ENCODE results near the gene LGALS8. TPM values are rescaled to one million over a fixed set of nuclear protein-coding genes. Genes with fewer than 3 reads are reported as not detected.
"Not testable (repeated sequence)": the region's sequence is repeated elsewhere in the genome, so short reads cannot be mapped to it uniquely, and the experiment has no call there.

Gene LGALS8
- total and polyA plus RNA-seq, 3 experiments from 2014 or later = 47.3 to 54.4 (median 48.9) TPM

- peak overlapping the region in 3 of 7 donors; percentile 42 to 68 (median 52) for H3K4me3 Mint-ChIP-seq
- H3K36me3 ChIP-seq (ENCODE audit: insufficient read depth, low read length) = no peaks in the 10 kb centered on the region
- H3K9me3 Mint-ChIP-seq = no peaks in the 10 kb centered on the region
- peaks cover 0 to 1% of the 10 kb centered on the region in 2 donors for H3K27me3 Mint-ChIP-seq
- H3K4me3 ChIP-seq (ENCODE audit: low read length) = no peak overlapping the region
- ChIA-PET POLR2A (interaction anchor here (0.7 kb wide), 1 partner anchor 13 kb away, joined by 3 read pairs; no protein-coding TSS in a partner anchor), CTCF (interaction anchor here (1.9 to 2.1 kb wide), 2 partner anchors 12 to 14 kb away, joined by 5 read pairs; no protein-coding TSS in a partner anchor)
- H3K27ac Mint-ChIP-seq = peak overlapping the region in 6 of 8 donors; percentile 5 to 77 (median 30)
- peaks cover 11 to 13% (median 13%) of the 10 kb centered on the region in 3 donors for H3K4me1 Mint-ChIP-seq
- H3K27me3 ChIP-seq (ENCODE audit: insufficient read depth, low read length, poor library complexity, severe bottlenecking) = no peaks in the 10 kb centered on the region
- no peak for DNase-seq
- peaks cover 10% of the 10 kb centered on the region for H3K4me1 ChIP-seq (ENCODE audit: insufficient read depth, low read length)
- H3K9me3 ChIP-seq (ENCODE audit: low read length) = no peaks in the 10 kb centered on the region
- H3K36me3 Mint-ChIP-seq = no peaks in the 10 kb centered on the region
- no peak overlapping the region for H3K27ac ChIP-seq (ENCODE audit: low read depth, low read length)
These were observed 21.2 kb upstream of the LGALS8 start for GRCh38 chr1:236502579-236502971.

- peaks cover 13 to 16% (median 14%) of the 10 kb centered on the region in 3 donors for H3K4me1 Mint-ChIP-seq
- H3K4me3 Mint-ChIP-seq = peak overlapping the region in 5 of 7 donors; percentile 42 to 68 (median 64)
- ChIA-PET CTCF (interaction anchor here (1.9 to 2.1 kb wide), 2 partner anchors 13 kb away, joined by 5 read pairs; no protein-coding TSS in a partner anchor), POLR2A (interaction anchor here (0.7 kb wide), 1 partner anchor 13 kb away, joined by 3 read pairs; no protein-coding TSS in a partner anchor)
- peak overlapping the region; percentile 26 for H3K4me3 ChIP-seq (ENCODE audit: low read length)
- no peak for DNase-seq
- H3K27ac ChIP-seq (ENCODE audit: low read depth, low read length) = no peak overlapping the region
- H3K27me3 ChIP-seq (ENCODE audit: insufficient read depth, low read length, poor library complexity, severe bottlenecking) = no peaks in the 10 kb centered on the region
- no peaks in the 10 kb centered on the region for H3K36me3 ChIP-seq (ENCODE audit: insufficient read depth, low read length)
- H3K9me3 ChIP-seq (ENCODE audit: low read length) = no peaks in the 10 kb centered on the region
- H3K27ac Mint-ChIP-seq = peak overlapping the region in 5 of 8 donors; percentile 5 to 77 (median 24)
- H3K36me3 Mint-ChIP-seq = no peaks in the 10 kb centered on the region
- H3K9me3 Mint-ChIP-seq = no peaks in the 10 kb centered on the region
- peaks cover 10% of the 10 kb centered on the region for H3K4me1 ChIP-seq (ENCODE audit: insufficient read depth, low read length)
- H3K27me3 Mint-ChIP-seq = peaks cover 0 to 1% of the 10 kb centered on the region in 2 donors
These were observed 20.7 kb upstream of the LGALS8 start for GRCh38 chr1:236502972-236503639.

- H3K36me3 Mint-ChIP-seq; H3K4me3 Mint-ChIP-seq; DNase-seq; H3K4me1 ChIP-seq (ENCODE audit: insufficient read depth, low read length); H3K27me3 ChIP-seq (ENCODE audit: insufficient read depth, low read length, poor library complexity, severe bottlenecking); H3K9me3 Mint-ChIP-seq; H3K9me3 ChIP-seq (ENCODE audit: low read length); CTCF ChIA-PET; H3K36me3 ChIP-seq (ENCODE audit: insufficient read depth, low read length); H3K27ac ChIP-seq (ENCODE audit: low read depth, low read length); H3K27me3 Mint-ChIP-seq; POLR2A ChIA-PET; H3K4me3 ChIP-seq (ENCODE audit: low read length): not testable (repeated sequence)
- peaks cover 25% of the 10 kb centered on the region in 3 donors for H3K4me1 Mint-ChIP-seq
- H3K27ac Mint-ChIP-seq = peak overlapping the region in 1 of 8 donors; percentile 23
These were observed 19.4 kb upstream of the LGALS8 start for GRCh38 chr1:236504338-236504737.

- ChIA-PET POLR2A (no interaction called here), CTCF (no interaction called here)
- peak overlapping the region in 1 of 8 donors; percentile 80 for H3K27ac Mint-ChIP-seq
- Histone ChIP-seq H3K27me3 (ENCODE audit: insufficient read depth, low read length, poor library complexity, severe bottlenecking) (no peaks in the 10 kb centered on the region), H3K9me3 (ENCODE audit: low read length) (no peaks in the 10 kb centered on the region), H3K27ac (ENCODE audit: low read depth, low read length) (no peak overlapping the region), H3K36me3 (ENCODE audit: insufficient read depth, low read length) (no peaks in the 10 kb centered on the region), H3K4me1 (ENCODE audit: insufficient read depth, low read length) (peaks cover 10% of the 10 kb centered on the region), H3K4me3 (ENCODE audit: low read length) (no peak overlapping the region)
- no peak overlapping the region for H3K4me3 Mint-ChIP-seq
- H3K4me1 Mint-ChIP-seq = peaks cover 27 to 39% (median 38%) of the 10 kb centered on the region in 3 donors
- no peaks in the 10 kb centered on the region for H3K9me3 Mint-ChIP-seq
- H3K27me3 Mint-ChIP-seq = no peaks in the 10 kb centered on the region
- no peaks in the 10 kb centered on the region for H3K36me3 Mint-ChIP-seq
- DNase-seq = no peak
These were observed 16.6 kb upstream of the LGALS8 start for GRCh38 chr1:236507022-236507700.

- Histone ChIP-seq H3K27me3 (ENCODE audit: insufficient read depth, low read length, poor library complexity, severe bottlenecking) (no peaks in the 10 kb centered on the region), H3K4me3 (ENCODE audit: low read length) (no peak overlapping the region), H3K9me3 (ENCODE audit: low read length) (no peaks in the 10 kb centered on the region), H3K36me3 (ENCODE audit: insufficient read depth, low read length) (no peaks in the 10 kb centered on the region), H3K27ac (ENCODE audit: low read depth, low read length) (no peak overlapping the region), H3K4me1 (ENCODE audit: insufficient read depth, low read length) (no peaks in the 10 kb centered on the region)
- CTCF ChIA-PET = interaction anchor here (1.0 to 1.7 kb wide), 2 partner anchors 9 to 11 kb away, joined by 3 to 8 read pairs; no protein-coding TSS in a partner anchor
- no peak for DNase-seq
- Mint-ChIP-seq H3K27ac (peak overlapping the region in 5 of 8 donors; percentile 5 to 74 (median 44)), H3K36me3 (no peaks in the 10 kb centered on the region), H3K4me3 (peak overlapping the region in 5 of 7 donors; percentile 3 to 53 (median 32)), H3K27me3 (no peaks in the 10 kb centered on the region), H3K9me3 (no peaks in the 10 kb centered on the region), H3K4me1 (peaks cover 14 to 29% (median 28%) of the 10 kb centered on the region in 3 donors)
- POLR2A ChIA-PET = no interaction called here
These were observed 15.2 kb upstream of the LGALS8 start for GRCh38 chr1:236508593-236509027.

GRCh38 chr1:236509203-236509602 is 14.6 kb upstream of the LGALS8 start:
- Histone ChIP-seq H3K9me3 (ENCODE audit: low read length) (no peaks in the 10 kb centered on the region), H3K36me3 (ENCODE audit: insufficient read depth, low read length) (no peaks in the 10 kb centered on the region), H3K4me1 (ENCODE audit: insufficient read depth, low read length) (no peaks in the 10 kb centered on the region), H3K27ac (ENCODE audit: low read depth, low read length) (no peak overlapping the region), H3K27me3 (ENCODE audit: insufficient read depth, low read length, poor library complexity, severe bottlenecking) (no peaks in the 10 kb centered on the region), H3K4me3 (ENCODE audit: low read length) (no peak overlapping the region)
- Mint-ChIP-seq H3K36me3 (no peaks in the 10 kb centered on the region), H3K27ac (peak overlapping the region in 3 of 8 donors; percentile 36 to 74 (median 37)), H3K9me3 (no peaks in the 10 kb centered on the region), H3K4me1 (peaks cover 14 to 29% (median 28%) of the 10 kb centered on the region in 3 donors), H3K27me3 (no peaks in the 10 kb centered on the region), H3K4me3 (no peak overlapping the region)
- POLR2A ChIA-PET = no interaction called here
- DNase-seq = no peak
- CTCF ChIA-PET = interaction anchor here (1.0 to 1.7 kb wide), 2 partner anchors 8 to 11 kb away, joined by 3 to 8 read pairs; no protein-coding TSS in a partner anchor

- no peaks in the 10 kb centered on the region for H3K4me1 ChIP-seq (ENCODE audit: insufficient read depth, low read length)
- Mint-ChIP-seq H3K36me3 (no peaks in the 10 kb centered on the region), H3K4me3 (peak overlapping the region in 1 of 7 donors; percentile 44), H3K9me3 (no peaks in the 10 kb centered on the region), H3K27me3 (no peaks in the 10 kb centered on the region), H3K4me1 (peaks cover 14 to 29% (median 28%) of the 10 kb centered on the region in 3 donors), H3K27ac (peak overlapping the region in 2 of 8 donors; percentile 6 to 37)
- no peak overlapping the region for H3K27ac ChIP-seq (ENCODE audit: low read depth, low read length)
- no peak overlapping the region for H3K4me3 ChIP-seq (ENCODE audit: low read length)
- CTCF ChIA-PET = no interaction called here
- POLR2A ChIA-PET = no interaction called here
- DNase-seq = no peak
- H3K27me3 ChIP-seq (ENCODE audit: insufficient read depth, low read length, poor library complexity, severe bottlenecking) = no peaks in the 10 kb centered on the region
- no peaks in the 10 kb centered on the region for H3K9me3 ChIP-seq (ENCODE audit: low read length)
- no peaks in the 10 kb centered on the region for H3K36me3 ChIP-seq (ENCODE audit: insufficient read depth, low read length)
These were observed 14.0 kb upstream of the LGALS8 start for GRCh38 chr1:236509647-236510401.

All from CD8-positive, alpha-beta memory T cell (primary cell).